Anterior cingulate cortex (tissue), 58 donors: Measurements from ENCODE around the gene INSR.

Experiments
- DNase-seq, 58 donors: peaks; one replicate each; lab custom pipeline; 2025; lab: John Stamatoyannopoulos, UW

The INSR gene

DNA sequence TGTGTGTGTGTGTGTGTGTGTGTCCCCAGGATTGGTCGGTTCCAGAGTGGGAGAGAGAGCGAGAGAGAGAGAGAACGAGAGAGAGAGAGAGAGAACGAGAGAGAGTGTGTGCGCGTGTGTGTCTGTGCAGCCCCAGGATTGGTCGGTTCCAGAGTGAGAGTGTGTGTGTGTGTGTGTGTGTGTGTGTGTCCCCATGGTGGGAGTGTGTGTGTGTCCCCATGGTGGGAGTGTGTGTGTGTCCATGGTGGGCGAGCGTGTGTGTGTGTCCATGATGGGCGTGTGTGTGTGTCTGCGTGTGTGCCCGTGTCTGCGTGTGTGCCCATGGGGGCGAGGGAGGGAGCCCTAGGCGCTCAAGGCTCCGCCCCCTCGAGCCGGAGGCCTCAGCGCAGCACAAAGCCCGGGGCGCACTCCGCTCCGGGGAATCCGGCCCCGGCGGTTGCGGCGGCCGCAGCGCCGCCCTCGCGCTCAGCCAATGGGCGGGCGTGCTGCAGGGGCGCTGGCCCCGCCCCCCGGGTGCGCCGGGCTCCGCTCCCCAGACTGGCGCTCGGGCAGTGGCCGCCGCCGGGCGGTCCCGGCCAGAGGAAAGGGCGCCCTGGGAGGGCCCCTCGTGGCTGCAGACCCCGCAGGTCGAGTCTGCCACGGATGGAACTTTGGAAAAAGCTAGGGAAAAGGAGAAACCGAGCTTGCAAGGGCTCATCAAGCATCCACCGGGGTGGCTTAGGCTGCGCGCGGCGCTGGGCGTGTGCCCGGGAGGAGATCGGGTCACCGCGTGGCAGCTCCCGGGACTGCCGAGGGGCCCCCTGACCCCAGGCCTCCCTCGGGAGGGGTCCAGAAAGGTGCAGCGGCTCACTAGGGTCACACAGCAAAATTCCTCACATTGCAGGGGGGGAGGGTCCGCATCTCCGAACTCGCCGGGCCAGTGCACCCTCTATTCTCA, 96.2 kb downstream of the INSR start:
- DNase-seq, result peak; percentile 38 to 93 (median 86)

DNA sequence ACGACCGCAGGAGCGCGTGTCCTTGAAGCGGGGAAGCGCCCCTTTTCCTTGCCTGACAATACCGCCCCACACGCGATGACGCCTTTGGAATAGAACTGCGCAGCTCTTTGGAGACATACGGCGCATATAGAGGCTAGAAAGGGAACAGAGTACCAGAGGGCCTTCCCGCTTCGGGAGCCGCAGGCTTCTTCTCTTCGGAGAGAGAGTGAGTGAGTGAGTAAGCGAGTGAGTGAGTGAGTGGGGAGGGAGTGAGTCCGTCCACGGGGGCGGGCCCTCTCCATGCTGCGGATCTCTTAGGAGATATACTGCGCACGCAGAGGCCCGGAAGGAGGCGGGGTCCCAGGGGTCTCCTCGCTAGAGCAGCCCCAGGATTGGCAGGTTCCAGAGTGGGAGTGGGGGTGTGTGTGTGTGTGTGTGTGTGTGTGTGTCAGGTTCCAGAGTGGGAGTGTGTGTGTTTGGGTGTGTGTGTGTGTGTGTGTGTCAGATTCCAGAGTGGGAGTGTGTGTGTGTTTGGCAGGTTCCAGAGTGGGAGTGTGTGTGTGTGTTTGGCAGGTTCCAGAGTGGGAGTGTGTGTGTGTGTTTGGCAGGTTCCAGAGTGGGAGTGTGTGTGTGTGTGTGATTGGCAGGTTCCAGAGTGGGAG, 97.0 kb downstream of the INSR start:
- peak; percentile 30 to 91 (median 81) for DNase-seq

DNA sequence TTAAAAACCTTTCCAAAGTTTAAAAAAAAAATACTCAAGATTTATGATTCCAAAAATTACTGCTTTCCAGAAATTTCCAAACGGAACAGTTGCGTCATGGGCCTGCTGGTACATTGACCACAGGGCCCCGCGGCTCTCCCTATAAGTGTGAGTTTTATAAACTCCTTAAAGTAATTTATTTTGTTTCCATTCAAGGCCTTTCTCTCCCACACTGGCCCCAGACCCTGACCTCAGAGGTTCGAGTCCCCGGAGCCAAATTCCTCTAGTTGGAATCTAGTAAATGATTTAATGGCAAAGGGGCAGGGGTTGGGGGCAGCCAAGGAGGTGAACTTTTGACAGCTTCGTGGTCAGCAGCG, 97.5 kb downstream of the INSR start:
- no peak for DNase-seq

DNA sequence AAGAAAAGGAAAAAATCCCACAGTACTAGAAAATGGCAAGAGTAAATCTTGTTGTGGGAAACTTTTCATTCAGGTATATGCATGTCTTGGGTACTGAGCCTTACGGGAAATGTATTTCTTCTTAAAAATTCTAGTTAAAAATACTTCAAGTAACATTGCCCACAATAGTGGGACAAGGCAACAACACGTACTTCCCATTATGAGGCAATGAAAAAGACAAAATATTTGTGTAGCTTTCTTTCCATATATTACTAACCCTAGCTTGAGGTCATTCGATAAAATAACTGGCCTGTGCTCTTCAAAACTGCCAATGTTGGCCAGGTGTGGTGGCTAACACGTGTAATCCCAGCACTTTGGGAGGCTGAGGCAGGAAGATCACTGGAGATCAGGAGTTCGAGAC, 99.2 kb downstream of the INSR start:
- DNase-seq, result no peak

DNA sequence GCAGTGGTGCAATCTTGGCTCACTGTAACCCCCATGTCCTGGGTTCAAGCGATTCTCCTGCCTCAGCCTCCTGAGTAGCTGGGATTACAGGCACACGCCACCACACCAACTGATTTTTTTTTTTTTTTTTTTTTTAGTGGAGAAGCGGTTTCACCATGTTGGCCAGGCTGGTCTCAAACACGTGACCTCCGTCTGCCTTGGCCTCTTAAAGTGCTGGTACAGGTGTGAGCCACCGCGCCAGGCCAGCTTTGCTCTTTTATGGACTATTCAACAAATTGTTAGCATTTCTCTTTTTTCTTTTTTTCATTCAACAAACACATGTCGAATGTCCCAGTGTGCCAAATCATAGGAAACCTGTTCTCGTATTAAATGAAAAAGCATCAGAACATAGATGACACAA, 99.6 kb downstream of the INSR start:
- no peak for DNase-seq

DNA sequence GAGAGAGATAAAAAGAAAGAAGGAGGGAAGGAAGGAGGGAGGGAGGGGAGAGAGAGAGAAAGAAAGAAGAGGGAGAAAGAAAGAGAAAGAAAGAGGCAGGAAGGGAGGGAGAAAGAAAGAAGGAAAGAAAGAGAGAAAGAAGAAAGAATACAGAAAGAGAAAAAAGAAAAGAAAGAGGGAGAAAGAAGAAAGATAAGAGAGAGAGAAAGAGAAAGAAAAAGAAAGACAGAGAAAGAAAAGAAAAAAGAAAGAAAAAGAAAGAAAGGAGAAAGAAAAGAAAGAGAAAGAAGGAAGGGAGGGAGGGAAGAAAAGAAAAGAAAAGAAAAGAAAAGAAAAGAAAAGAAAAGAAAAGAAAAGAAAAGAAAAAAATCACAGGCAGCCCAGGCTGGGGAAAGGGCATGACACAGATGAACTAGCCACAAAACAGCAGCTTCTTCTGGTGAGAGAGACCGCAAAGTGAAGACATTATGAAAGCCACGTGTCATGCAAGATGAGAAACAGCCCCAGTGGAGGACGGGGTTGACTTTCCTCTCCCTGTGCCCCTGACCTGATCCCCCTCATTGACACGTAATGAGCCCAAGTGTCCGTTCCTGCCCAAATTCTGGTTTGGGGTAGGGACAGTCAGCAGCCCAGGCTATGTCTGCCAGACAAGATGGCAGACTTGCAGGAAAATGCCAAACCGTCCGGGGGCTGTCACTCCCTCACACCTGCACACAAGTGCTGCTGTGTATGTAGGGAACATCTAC, 102.1 kb downstream of the INSR start:
- DNase-seq, result no peak

DNA sequence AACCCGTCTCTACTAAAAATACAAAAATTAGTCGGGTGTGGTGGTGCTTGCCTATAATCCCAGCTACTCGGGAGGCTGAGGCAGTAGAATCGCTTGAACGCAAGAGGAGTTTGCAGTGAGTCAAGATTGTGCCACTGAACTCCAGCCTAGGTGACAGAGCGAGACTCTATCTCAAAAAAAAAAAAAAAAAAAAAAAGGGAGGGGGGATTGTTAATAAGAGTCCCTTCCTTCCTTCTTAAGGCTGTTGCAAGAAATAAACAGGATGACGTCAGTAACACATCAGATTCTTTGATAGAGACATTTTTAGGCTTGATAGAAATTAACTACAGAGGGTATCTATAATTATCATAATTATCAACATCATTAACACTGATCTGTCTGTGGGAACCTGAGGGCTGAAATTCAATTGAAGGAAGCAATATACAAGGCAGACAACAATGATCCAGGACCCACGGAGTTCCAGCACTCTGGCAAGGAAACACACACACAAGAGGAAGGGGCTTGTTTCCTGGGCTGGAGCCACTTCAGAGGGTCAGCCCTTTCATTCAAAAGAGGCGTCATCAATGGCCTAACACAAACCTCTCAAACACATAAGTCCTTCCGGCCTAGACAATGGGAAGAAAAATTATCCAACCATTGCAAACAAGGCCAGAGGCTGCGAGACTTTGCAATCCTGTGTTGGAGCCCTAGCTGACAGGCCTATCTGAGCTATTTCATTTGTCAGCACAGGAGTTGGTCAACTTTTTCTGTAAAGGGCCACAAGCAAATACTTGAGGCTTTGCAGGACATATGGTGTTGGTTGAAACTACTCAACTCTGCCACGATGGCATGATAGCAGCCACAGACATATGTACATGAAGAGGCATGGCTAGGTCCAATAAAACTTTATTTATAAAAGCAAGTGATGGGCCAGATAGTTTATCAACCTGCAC, 105.2 kb downstream of the INSR start:
- DNase-seq, result no peak

DNA sequence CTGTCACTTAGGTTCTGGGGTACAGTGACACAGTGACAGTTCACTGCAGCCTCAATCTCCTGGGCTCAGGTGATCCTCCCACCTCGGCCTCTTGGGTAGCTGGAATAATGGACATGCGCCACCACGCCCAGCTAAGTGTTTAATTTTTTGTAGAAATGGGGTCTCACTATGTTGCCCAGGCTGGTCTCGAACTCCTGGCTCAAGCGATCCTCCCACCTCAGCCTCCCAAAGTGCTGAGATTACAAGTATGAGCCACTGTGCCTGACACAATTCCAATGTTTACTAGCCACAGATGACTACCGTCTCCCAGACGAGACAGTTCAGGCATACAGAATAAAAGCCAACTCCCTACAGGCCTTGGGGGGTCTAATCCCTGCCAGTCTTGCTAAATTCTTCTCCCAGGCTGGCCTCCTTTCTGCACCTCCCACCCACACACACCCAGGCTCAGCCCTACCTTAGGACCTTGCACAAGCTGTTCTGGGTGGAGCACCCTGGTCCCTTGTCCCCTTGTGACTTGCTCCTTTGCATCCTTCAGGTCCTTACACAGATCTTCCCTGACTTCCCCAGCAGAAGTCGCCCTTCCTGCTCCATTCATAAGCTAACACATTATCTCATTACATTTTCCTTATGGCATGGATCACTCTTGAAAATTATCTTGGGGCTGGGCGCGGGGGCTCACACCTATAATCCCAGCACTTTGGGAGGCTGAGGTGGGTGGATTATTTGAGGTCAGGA, 106.4 kb downstream of the INSR start:
- no peak for DNase-seq

DNA sequence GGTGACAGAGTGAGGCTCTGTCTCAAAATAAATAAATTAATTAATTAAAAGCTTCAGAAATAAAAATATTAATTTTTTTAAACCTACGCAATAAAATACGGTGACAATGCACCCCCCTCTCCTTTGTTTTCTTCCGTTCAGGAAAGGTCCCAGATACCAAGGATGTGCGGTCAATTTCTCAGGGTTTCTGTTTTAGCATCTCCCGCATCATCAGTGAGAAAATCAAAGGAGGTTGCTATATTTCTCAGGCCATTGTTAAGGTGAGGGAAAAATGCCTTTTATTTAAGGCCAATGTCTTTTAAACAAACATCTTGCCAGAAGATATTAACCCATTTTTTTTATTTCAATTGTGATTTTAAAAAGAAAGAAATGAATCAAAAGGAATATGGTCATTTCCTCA, 111.7 kb downstream of the INSR start:
- no peak for DNase-seq

DNA sequence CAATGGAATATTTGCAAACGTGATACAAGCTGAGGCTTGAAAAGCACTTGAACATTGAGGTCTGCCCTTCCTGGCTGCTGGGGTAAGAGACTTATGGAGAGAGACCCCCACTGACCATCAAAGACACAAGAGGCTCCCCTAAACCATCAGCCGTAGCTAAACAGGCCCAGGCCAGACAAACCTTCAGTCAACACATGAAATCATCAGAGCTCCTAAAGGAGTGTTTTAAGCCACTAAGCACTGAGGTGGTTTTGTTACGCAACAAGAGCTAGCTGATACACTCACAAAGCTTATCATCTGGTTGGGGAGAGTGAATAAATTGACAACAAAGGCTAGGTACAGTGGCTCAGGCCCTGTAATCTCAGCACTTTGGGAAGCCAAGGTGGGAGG, 114.3 kb downstream of the INSR start:
- no peak for DNase-seq

DNA sequence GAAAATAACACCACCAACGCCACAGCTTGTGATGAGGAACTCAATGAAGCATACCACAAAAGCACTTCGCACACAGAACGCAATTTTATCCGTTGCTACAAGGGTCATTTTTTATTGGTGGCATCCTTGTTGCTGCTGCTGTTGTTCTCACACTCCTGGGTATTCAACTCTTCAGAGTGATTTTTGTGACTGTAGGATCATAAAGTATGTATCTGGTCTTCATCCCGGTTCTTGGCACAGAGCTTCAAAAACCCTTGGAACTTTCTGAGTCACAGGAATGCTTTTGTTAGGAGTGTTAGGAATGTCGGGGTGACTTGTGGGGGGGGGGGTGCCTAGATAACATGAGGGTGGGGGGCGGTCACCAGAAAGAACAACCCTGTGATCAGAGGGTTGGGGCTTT, 116.3 kb downstream of the INSR start:
- peak in 1 of 58 donors; percentile 1 for DNase-seq

DNA sequence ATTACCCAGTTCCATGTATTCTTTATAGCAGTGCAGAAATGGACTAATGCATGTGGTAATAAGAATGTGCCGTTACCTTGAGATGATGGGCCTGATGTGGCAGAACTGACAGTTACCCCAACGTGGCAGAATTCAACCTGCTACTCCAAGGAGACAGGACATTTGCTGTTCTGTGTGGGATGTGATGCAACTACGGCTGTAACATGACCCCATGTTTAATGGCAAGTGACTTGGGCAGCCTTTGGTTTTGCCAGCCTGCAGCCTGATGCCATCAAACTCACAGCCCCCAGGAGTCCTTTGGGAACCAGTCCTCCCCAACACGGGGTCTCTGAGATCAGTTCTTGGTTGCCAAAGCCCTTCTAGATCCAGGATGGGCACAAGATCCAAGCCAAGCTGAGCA, 117.4 kb downstream of the INSR start:
- DNase-seq, result no peak

DNA sequence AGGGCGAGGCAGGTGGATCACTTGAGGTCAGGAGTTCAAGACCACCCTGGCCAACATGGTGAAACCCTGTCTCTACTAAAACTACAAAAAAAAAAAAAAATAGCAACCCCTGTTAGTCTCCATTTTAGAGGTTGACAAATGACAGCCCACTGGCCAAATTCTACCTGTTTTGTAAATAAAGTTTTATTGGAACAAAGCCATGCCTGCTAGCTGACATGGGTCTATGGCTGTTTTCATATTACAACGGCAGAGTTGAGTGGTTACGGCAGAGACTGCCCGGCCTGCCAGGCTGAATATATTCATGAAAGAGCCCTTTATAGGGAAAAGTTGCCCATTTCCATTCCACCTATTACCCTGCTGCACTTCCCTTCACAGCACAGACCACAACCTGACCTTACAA, 121.4 kb downstream of the INSR start:
- DNase-seq, result no peak

DNA sequence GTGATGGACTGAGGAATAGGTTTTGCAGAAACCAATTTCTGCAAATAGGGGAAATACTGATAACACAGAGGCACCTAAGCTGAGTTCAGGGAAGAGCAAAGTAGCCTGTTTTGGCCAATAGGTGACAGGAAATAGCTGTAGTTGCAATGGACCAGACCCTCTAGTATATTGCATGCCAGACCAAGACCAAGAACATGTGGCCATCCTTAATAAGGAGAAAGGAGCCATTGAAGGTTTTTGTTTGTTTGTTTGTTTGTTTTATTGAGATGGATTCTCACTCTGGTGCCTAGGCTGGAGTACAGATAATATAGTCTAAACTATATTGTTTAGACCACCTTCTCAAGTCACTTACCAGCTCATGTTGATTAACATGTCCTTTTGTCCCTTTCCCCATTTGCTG, 123.2 kb downstream of the INSR start:
- no peak for DNase-seq

DNA sequence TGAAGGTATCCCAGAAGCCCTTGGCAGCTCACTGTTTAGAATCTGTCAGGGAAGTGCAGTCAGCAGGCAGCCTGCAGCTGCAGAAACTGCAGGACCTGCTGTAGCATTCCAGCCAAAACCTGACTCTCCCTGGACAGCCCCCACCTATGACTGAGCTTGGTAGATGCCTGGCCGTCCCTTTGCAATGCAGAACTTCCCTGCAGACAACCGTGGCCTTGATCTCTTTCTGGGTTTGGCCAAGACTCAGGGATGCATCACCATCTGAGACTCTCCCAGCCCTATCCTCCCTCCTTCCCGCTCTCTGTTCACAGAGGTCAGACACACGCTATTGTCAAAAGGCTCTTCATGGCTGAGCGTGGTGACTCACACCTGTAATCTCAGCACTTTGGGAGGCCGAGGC, 125.3 kb downstream of the INSR start:
- no peak for DNase-seq

DNA sequence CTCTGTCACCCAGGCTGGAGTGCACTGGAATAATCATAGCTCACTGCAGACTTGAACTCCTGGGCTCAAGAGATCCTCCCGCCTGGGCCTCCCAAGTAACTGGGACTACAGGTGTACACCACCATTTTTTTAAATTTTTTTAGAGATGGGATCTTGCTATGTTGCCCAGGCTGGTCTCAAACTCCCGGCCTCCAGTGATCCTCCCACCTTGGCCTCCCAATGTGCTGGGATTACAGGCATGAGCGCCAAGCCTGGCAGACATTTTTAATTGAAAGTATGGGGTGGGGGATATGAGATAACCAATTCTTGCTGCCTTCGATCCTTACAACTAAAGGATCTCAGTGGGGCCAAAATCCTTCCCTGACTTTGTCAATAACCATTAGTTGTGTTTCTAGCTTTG, 132.9 kb downstream of the INSR start:
- no peak for DNase-seq

DNA sequence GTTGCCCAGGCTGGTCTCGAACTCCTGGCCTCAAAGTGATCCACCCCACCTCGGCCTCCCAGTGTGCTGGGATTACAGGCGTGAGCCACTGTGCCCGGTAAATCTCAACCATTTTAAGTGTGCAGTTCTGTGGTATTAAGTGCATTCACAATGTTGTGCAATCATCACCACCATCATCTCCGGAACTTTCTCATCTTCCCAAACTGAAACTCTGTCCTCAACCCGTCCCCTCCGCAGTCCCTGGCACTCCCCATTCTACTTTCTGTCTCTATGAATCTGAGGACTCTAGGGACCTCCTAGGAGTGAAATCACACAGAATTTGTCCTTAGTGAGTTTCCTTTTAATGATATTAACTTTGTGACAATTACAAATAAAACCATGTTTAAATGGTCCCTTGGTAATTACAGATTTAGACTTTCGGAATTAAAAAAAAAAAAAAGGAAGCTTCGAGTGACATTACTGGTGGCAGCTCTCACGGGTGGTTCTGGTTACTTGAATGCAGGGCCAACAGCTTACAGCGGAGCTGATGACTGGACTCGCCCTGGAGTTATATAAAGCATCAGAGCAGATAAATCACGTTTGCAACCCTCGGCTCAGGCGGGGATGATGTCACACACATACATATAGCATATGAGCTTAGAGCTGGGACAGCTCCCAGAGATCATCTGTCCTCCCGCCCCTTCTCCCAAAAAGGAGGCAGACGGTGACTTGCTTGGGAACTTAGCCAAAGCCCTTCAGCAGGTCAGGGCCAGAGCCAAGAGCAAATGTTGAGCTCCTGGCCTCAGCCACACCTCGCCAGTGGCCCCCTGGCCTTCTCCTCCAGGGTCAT, 134.9 kb downstream of the INSR start:
- DNase-seq, result peak in 28 of 58 donors; percentile 4 to 81 (median 24)

DNA sequence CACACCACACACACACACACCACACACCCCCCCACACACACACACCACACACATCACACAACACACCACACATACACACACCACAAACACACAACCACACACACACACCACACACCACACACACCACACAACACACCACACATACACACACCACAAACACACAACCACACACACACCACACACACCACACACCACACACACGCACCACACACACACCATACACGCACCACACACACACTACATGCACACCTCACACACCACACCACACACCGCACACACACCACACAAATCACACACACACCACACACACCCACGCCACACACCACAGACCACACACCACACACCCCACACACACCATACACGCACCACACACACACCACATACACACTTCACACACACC, 141.2 kb downstream of the INSR start:
- DNase-seq, result no peak

DNA sequence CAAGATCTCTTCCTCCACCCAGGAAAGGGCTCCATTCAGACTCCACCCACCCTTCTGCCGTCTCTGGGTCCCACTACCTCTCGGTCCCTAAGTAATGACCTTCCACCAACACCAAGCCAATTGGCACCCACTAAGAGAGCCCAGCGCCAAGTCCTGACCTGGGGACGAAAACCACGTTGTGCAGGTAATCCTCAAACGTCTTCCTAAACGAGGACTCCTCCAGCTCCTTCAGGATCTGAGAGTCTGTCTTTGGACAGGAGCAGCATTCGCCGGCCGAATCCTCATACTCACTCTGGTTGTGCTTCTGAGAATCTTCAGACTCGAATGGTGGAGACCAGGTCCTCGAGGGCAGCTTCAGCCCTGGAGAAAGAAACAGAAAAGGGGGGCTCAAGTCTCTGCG, 141.6 kb downstream of the INSR start:
- no peak for DNase-seq
